Osteoblast (primary cell): Measurements from ENCODE around the gene MAP1A. TPM values are rescaled to one million over a fixed set of nuclear protein-coding genes. Genes with fewer than 3 reads are reported as not detected.

Experiments
- DNase-seq: peaks from one replicate; pipeline ENCODE4 v3.0.0; 2011; ENCODE audit warnings: low spot score, mixed read lengths; ENCODE audit not compliant: insufficient read length; ENCODE audit errors: missing footprints
- H2AFZ ChIP-seq: 2 replicates; pipeline ENCODE4 v1.6.0; 2011; ENCODE audit warnings: mild to moderate bottlenecking, low read length
- H3K27ac ChIP-seq: 2 replicates; pipeline ENCODE4 v1.5.1; 2011; ENCODE audit warnings: mild to moderate bottlenecking, low read depth, low read length, moderate library complexity
- H3K27me3 ChIP-seq: 2 replicates; pipeline ENCODE4 v1.6.0; 2012; ENCODE audit warnings: mild to moderate bottlenecking, control low read depth, inconsistent platforms, low read length, moderate library complexity; ENCODE audit not compliant: insufficient read depth
- H3K36me3 ChIP-seq: 2 replicates; pipeline ENCODE4 v1.5.1; 2011; ENCODE audit warnings: mild to moderate bottlenecking, low read length, control low read depth, moderate library complexity; ENCODE audit not compliant: insufficient read depth
- H3K4me1 ChIP-seq: 2 replicates; pipeline ENCODE4 v1.5.1; 2011; ENCODE audit warnings: mild to moderate bottlenecking, low read length, control low read depth, moderate library complexity; ENCODE audit not compliant: insufficient read depth
- H3K4me2 ChIP-seq: 2 replicates; pipeline ENCODE4 v1.6.0; 2011; ENCODE audit warnings: mild to moderate bottlenecking, low read length; ENCODE audit not compliant: insufficient read depth
- H3K4me3 ChIP-seq: fragments of 200-600 bp; sonication (generic); 3 replicates; pipeline ENCODE4 v1.5.1; 2012; ENCODE audit warnings: mild to moderate bottlenecking, low read length, inconsistent platforms; ENCODE audit not compliant: insufficient read depth
- H3K79me2 ChIP-seq: 2 replicates; pipeline ENCODE4 v1.6.0; 2012; ENCODE audit warnings: mild to moderate bottlenecking, low read length, control low read depth, inconsistent platforms; ENCODE audit not compliant: insufficient read depth
- H3K9me3 ChIP-seq: 2 replicates; pipeline ENCODE4 v1.5.1; 2011; ENCODE audit warnings: low read depth, low read length, control low read depth
- H4K20me1 ChIP-seq: 2 replicates; pipeline ENCODE4 v1.6.0; 2012; ENCODE audit warnings: mild to moderate bottlenecking, low read length, control low read depth; ENCODE audit not compliant: insufficient read depth
- CTCF ChIP-seq: IDR thresholded peaks from 2 replicates; pipeline ENCODE4 v1.5.1; 2011; ENCODE audit warnings: mild to moderate bottlenecking, low read depth, low read length, moderate library complexity; ENCODE audit errors: extremely low read depth
- total RNA-seq: library from RNA; depleted of rRNA; stranded (reverse); fragments of >200 nt; gene quantifications from 2 replicates; pipeline ENCODE4 v1.2.3, GENCODE V29; 2012

The MAP1A gene
- total RNA-seq, 1 donor = 117 TPM

- no peak overlapping the region for H3K27ac ChIP-seq
- no peak overlapping the region for H3K4me2 ChIP-seq
- H3K27me3 ChIP-seq = no peaks in the 10 kb centered on the region
- H3K4me3 ChIP-seq = no peak overlapping the region
- no peak for TF ChIP-seq CTCF
- peaks cover 11% of the 10 kb centered on the region for H3K79me2 ChIP-seq
- DNase-seq = peak; percentile 27
- H4K20me1 ChIP-seq = peaks cover 58% of the 10 kb centered on the region
- no peaks in the 10 kb centered on the region for H3K9me3 ChIP-seq
- H2AFZ ChIP-seq = no peak overlapping the region
- H3K4me1 ChIP-seq = no peaks in the 10 kb centered on the region
- H3K36me3 ChIP-seq = peaks cover 56% of the 10 kb centered on the region
Measured at GRCh38 chr15:43527802-43528541, 10.6 kb downstream of the MAP1A start.

GRCh38 chr15:43528542-43529007, 11.2 kb downstream of the MAP1A start:
- H3K36me3 ChIP-seq = peaks cover 50% of the 10 kb centered on the region
- no peaks in the 10 kb centered on the region for H3K27me3 ChIP-seq
- DNase-seq = peak; percentile 55
- no peak for TF ChIP-seq CTCF
- no peak overlapping the region for H2AFZ ChIP-seq
- no peaks in the 10 kb centered on the region for H3K4me1 ChIP-seq
- H3K4me3 ChIP-seq = no peak overlapping the region
- peaks cover 11% of the 10 kb centered on the region for H3K79me2 ChIP-seq
- no peaks in the 10 kb centered on the region for H3K9me3 ChIP-seq
- no peak overlapping the region for H3K4me2 ChIP-seq
- H3K27ac ChIP-seq = no peak overlapping the region
- peaks cover 52% of the 10 kb centered on the region for H4K20me1 ChIP-seq

- Histone ChIP-seq H3K79me2 (peaks cover 11% of the 10 kb centered on the region), H3K27me3 (no peaks in the 10 kb centered on the region), H3K27ac (no peak overlapping the region), H4K20me1 (peaks cover 47% of the 10 kb centered on the region), H3K9me3 (no peaks in the 10 kb centered on the region), H3K4me1 (no peaks in the 10 kb centered on the region), H3K4me3 (no peak overlapping the region), H3K36me3 (peaks cover 45% of the 10 kb centered on the region), H3K4me2 (no peak overlapping the region), H2AFZ (no peak overlapping the region)
- DNase-seq = peak; percentile 49
- TF ChIP-seq CTCF = no peak
Measured at GRCh38 chr15:43529141-43529540, 11.7 kb downstream of the MAP1A start.

- Histone ChIP-seq H3K4me1 (no peaks in the 10 kb centered on the region), H2AFZ (no peak overlapping the region), H3K36me3 (peaks cover 43% of the 10 kb centered on the region), H3K9me3 (no peaks in the 10 kb centered on the region), H3K79me2 (peaks cover 11% of the 10 kb centered on the region), H3K27me3 (no peaks in the 10 kb centered on the region), H3K27ac (no peak overlapping the region), H3K4me2 (no peak overlapping the region), H3K4me3 (no peak overlapping the region), H4K20me1 (peaks cover 41% of the 10 kb centered on the region)
- peak; percentile 70 for DNase-seq
- TF ChIP-seq CTCF = no peak
Measured at GRCh38 chr15:43529587-43530345, 12.4 kb downstream of the MAP1A start.
